ENCODE measurements around the gene SRGAP1. TPM values are rescaled to one million over a fixed set of nuclear protein-coding genes. Genes with fewer than 3 reads are reported as not detected.
"Not testable (repeated sequence)": the region's sequence is repeated elsewhere in the genome, so short reads cannot be mapped to it uniquely, and the experiment has no call there.

The SRGAP1 gene
- total RNA-seq, 1 donor from 2014 or later, result 3.0 TPM

DNA sequence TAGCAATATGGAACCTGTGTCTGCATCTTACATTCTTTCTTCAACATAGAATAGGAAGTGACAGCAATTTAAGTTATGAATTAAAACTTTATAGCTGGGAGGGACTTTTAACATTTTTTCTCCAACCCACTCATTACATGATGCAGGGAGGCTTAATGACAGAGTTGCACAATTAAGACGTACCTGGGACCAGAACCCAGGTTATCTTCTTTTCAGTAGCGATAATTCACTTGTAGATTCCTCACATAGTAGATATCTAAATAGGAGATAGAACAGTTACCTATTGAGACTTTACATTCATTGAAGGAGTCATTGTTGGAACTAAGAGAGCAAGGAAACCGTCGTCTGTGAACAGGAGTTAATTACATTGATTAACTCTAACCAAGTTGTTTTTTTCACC is 5.1 kb downstream of the SRGAP1 start:
- Mint-ChIP-seq H3K9me3 (no peaks in the 10 kb centered on the region), H3K27ac (no peak overlapping the region), H3K4me3 (no peak overlapping the region), H3K4me1 (peaks cover 22% of the 10 kb centered on the region), H3K27me3 (ENCODE audit: insufficient read depth, low read depth) (peaks cover 3% of the 10 kb centered on the region), H3K36me3 (no peaks in the 10 kb centered on the region)
- peaks cover 12% of the 10 kb centered on the region for H3K27me3 ChIP-seq
- no peak for DNase-seq (ENCODE audit: low spot score)
- H3F3A ChIP-seq (ENCODE audit: low read depth), result peaks cover under 1% of the 10 kb centered on the region
- no peaks in the 10 kb centered on the region for H4K20me1 ChIP-seq (ENCODE audit: low read depth)
- H3K4me3 ChIP-seq, result no peak overlapping the region
- H3K9me3 ChIP-seq (ENCODE audit: low read depth), result no peaks in the 10 kb centered on the region
- peaks cover 13% of the 10 kb centered on the region for H3K4me1 ChIP-seq
- no peaks in the 10 kb centered on the region for H3K36me3 ChIP-seq
- no peak overlapping the region for H3K27ac ChIP-seq
- H2AFZ ChIP-seq (replicated peaks), result no peak overlapping the region
- peaks cover 11% of the 10 kb centered on the region for H3K79me2 ChIP-seq (ENCODE audit: low read depth)
- TF ChIP-seq, protein P1, sequence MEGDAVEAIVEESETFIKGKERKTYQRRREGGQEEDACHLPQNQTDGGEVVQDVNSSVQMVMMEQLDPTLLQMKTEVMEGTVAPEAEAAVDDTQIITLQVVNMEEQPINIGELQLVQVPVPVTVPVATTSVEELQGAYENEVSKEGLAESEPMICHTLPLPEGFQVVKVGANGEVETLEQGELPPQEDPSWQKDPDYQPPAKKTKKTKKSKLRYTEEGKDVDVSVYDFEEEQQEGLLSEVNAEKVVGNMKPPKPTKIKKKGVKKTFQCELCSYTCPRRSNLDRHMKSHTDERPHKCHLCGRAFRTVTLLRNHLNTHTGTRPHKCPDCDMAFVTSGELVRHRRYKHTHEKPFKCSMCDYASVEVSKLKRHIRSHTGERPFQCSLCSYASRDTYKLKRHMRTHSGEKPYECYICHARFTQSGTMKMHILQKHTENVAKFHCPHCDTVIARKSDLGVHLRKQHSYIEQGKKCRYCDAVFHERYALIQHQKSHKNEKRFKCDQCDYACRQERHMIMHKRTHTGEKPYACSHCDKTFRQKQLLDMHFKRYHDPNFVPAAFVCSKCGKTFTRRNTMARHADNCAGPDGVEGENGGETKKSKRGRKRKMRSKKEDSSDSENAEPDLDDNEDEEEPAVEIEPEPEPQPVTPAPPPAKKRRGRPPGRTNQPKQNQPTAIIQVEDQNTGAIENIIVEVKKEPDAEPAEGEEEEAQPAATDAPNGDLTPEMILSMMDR (IDR thresholded peaks at IDR 0.05), result no peak
- TF ChIP-seq EZH2phosphoT487 (IDR thresholded peaks at IDR 0.05), result no peak
- TF ChIP-seq EZH2 (IDR thresholded peaks at IDR 0.05), result no peak
- H3K4me2 ChIP-seq, result no peak overlapping the region
- H3K9ac ChIP-seq, result no peak overlapping the region

DNA sequence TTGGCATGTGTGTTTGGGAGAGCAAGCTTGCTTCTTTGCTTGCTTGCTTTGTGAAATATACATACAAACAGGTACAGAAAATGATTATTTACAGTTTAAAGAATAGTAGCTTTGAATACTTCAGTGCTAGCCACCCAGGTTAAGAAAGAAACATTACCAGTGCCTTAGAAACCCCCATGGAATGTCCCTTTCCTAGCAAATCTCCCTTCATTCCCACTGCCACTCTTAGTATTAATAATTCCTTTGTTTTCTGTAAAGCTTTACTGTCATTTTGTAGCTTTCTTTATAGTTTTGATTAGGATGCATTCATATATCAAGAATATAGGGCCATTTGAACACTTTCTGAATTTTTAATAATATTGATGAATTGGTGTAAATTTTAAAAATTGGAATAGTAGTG is 9.5 kb downstream of the SRGAP1 start:
- peaks cover 3% of the 10 kb centered on the region for H3K27me3 Mint-ChIP-seq (ENCODE audit: insufficient read depth, low read depth)
- H3K36me3 Mint-ChIP-seq, result peaks cover 2% of the 10 kb centered on the region
- H3K9me3 ChIP-seq (ENCODE audit: low read depth), result no peaks in the 10 kb centered on the region

DNA sequence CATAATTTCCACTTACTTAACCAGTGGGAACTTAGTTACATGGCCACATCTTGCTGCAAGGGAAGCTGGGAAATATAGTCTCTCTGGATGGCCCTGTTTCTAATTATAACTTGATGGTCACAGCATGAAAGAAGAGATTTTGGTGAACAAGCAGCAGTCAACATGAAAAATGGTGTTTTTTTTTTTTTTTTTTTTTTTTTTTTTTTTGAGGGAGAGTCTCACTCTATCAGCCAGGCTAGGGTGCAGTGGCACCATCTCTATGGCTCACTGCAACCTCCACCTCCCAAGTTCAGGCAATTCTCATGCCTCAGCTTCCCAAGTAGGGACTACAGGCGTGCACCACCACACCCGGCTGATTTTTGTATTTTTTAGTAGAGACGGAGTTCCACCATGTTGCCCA is 10.8 kb downstream of the SRGAP1 start:
- peaks cover 3% of the 10 kb centered on the region for H3K27me3 Mint-ChIP-seq (ENCODE audit: insufficient read depth, low read depth)
- peaks cover 2% of the 10 kb centered on the region for H3K36me3 Mint-ChIP-seq

More for the DNA sequence above, 9.5 kb downstream of the SRGAP1 start:
- Mint-ChIP-seq H3K4me1 (peaks cover 2% of the 10 kb centered on the region), H3K9me3 (no peaks in the 10 kb centered on the region), H3K4me3 (no peak overlapping the region), H3K27ac (no peak overlapping the region)
- Histone ChIP-seq H3K27ac (no peak overlapping the region), H3K36me3 (no peaks in the 10 kb centered on the region), H2AFZ (replicated peaks) (no peak overlapping the region), H3K4me3 (no peak overlapping the region), H3K79me2 (ENCODE audit: low read depth) (peaks cover 8% of the 10 kb centered on the region), H3K4me2 (no peak overlapping the region), H4K20me1 (ENCODE audit: low read depth) (no peaks in the 10 kb centered on the region), H3K9ac (no peak overlapping the region), H3F3A (ENCODE audit: low read depth) (no peaks in the 10 kb centered on the region), H3K27me3 (no peaks in the 10 kb centered on the region), H3K4me1 (peaks cover 5% of the 10 kb centered on the region)
- DNase-seq (ENCODE audit: low spot score), result no peak
- TF ChIP-seq, protein P1 (IDR thresholded peaks at IDR 0.05), result no peak
- TF ChIP-seq EZH2phosphoT487 (IDR thresholded peaks at IDR 0.05) (no peak), EZH2 (IDR thresholded peaks at IDR 0.05) (no peak)

DNA sequence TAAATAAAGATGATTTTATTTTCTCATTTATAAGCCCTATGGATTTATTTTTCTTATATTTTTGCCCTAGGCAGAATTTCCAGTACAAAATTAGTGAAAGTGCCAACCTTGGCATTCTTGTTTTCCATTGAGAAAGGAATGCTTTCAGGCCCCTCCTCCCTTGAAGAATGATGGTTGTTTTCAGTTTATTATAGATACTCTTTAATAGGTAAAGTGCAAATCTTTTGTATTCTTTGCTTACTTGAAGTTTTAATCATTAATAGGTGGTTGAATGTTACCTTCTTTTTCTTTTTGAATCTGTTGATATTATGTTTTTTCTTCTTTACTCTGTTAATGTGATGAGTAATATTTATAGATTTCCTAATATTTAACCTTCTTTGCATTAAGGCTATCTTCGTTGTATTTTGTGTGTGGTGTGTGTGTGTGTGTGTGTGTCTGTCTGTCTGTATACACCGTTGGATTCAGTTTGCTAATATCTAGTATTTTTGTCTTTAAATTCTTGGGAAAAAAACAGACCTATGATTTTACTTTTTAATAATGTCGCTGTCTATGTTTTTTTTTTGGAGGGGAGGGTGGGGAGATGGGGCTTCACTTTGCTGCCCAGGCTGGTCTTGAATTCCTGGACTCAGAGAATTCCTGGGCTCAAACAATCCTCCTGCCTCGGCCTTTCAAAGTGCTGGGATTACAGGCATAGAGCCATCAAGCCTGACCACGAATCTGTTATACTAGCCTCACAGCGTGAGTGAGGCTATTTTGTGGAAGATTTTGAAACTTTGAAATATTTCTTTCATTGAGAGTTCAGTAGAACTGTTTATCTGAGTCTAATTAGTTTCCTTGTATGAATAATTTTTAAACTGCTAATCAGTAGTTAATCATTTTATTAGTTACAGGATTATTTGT is 13.5 kb downstream of the SRGAP1 start:
- no peaks in the 10 kb centered on the region for H3F3A ChIP-seq (ENCODE audit: low read depth)
- TF ChIP-seq EZH2phosphoT487 (IDR thresholded peaks at IDR 0.05) (no peak), EZH2 (IDR thresholded peaks at IDR 0.05) (no peak)
- TF ChIP-seq, protein P1 (IDR thresholded peaks at IDR 0.05), result no peak
- no peak overlapping the region for H2AFZ ChIP-seq (replicated peaks)
- no peaks in the 10 kb centered on the region for H3K4me1 ChIP-seq
- DNase-seq (ENCODE audit: low spot score), result no peak
- H3K9me3 Mint-ChIP-seq, result no peaks in the 10 kb centered on the region
- H3K27me3 Mint-ChIP-seq (ENCODE audit: insufficient read depth, low read depth), result no peaks in the 10 kb centered on the region
- no peak overlapping the region for H3K4me2 ChIP-seq
- H3K27ac Mint-ChIP-seq, result no peak overlapping the region
- H3K79me2 ChIP-seq (ENCODE audit: low read depth), result no peaks in the 10 kb centered on the region
- H3K4me3 Mint-ChIP-seq, result no peak overlapping the region
- no peaks in the 10 kb centered on the region for H3K9me3 ChIP-seq (ENCODE audit: low read depth)
- H3K4me1 Mint-ChIP-seq, result peaks cover 9% of the 10 kb centered on the region
- peaks cover 4% of the 10 kb centered on the region for H3K36me3 Mint-ChIP-seq
- no peak overlapping the region for H3K4me3 ChIP-seq
- H3K36me3 ChIP-seq, result no peaks in the 10 kb centered on the region
- no peaks in the 10 kb centered on the region for H4K20me1 ChIP-seq (ENCODE audit: low read depth)
- no peak overlapping the region for H3K27ac ChIP-seq
- H3K9ac ChIP-seq, result no peak overlapping the region
- H3K27me3 ChIP-seq, result no peaks in the 10 kb centered on the region

More for the DNA sequence above, 10.8 kb downstream of the SRGAP1 start:
- Histone ChIP-seq H3F3A (ENCODE audit: low read depth) (no peaks in the 10 kb centered on the region), H3K27ac (no peak overlapping the region), H3K27me3 (no peaks in the 10 kb centered on the region), H3K4me2 (no peak overlapping the region), H3K79me2 (ENCODE audit: low read depth) (peaks cover 8% of the 10 kb centered on the region), H2AFZ (replicated peaks) (no peak overlapping the region), H3K4me3 (no peak overlapping the region), H3K9me3 (ENCODE audit: low read depth) (no peaks in the 10 kb centered on the region), H3K36me3 (no peaks in the 10 kb centered on the region), H4K20me1 (ENCODE audit: low read depth) (no peaks in the 10 kb centered on the region), H3K4me1 (no peaks in the 10 kb centered on the region), H3K9ac (no peak overlapping the region)
- TF ChIP-seq EZH2phosphoT487 (IDR thresholded peaks at IDR 0.05) (no peak), EZH2 (IDR thresholded peaks at IDR 0.05) (no peak)
- Mint-ChIP-seq H3K27ac (no peak overlapping the region), H3K4me1 (no peaks in the 10 kb centered on the region), H3K9me3 (no peaks in the 10 kb centered on the region), H3K4me3 (no peak overlapping the region)
- DNase-seq (ENCODE audit: low spot score), result no peak

DNA sequence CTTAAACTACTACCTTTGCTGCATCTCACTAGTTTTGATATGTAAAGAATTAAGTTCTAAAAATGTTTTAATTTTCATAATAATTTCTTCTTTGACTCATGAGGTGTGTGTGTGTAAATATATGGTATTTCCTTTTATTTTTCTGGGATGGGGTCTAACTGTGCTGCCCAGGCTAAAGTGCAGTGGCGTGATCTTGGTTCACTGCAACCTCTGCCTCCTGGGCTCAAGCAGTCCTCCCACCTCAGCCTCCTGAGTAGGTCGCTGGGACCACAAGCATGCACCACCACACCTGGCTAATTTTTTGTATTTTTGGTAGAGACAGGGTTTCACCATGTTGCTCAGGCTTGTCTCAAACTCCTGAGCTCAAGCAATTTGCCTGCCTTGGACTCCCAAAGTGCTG is 15.4 kb downstream of the SRGAP1 start:
- not testable (repeated sequence) for H3K4me1 ChIP-seq; H3K4me3 ChIP-seq; H3K27ac Mint-ChIP-seq; DNase-seq (ENCODE audit: low spot score); H3K27me3 ChIP-seq; H3K27ac ChIP-seq; H3K36me3 Mint-ChIP-seq; H3K9ac ChIP-seq; H3K36me3 ChIP-seq; H3K9me3 ChIP-seq (ENCODE audit: low read depth); H3K79me2 ChIP-seq (ENCODE audit: low read depth); H3K4me3 Mint-ChIP-seq; H3K27me3 Mint-ChIP-seq (ENCODE audit: insufficient read depth, low read depth); H4K20me1 ChIP-seq (ENCODE audit: low read depth); H3K4me1 Mint-ChIP-seq; H3K4me2 ChIP-seq; H2AFZ ChIP-seq (replicated peaks); H3K9me3 Mint-ChIP-seq; H3F3A ChIP-seq (ENCODE audit: low read depth)
